ENCODE results near the gene MMP12. TPM values are rescaled to one million over a fixed set of nuclear protein-coding genes. Genes with fewer than 3 reads are reported as not detected.

Gene MMP12
- total RNA-seq, 6 experiments from 2014 or later, result 1.5 TPM; not detected in 5

DNA sequence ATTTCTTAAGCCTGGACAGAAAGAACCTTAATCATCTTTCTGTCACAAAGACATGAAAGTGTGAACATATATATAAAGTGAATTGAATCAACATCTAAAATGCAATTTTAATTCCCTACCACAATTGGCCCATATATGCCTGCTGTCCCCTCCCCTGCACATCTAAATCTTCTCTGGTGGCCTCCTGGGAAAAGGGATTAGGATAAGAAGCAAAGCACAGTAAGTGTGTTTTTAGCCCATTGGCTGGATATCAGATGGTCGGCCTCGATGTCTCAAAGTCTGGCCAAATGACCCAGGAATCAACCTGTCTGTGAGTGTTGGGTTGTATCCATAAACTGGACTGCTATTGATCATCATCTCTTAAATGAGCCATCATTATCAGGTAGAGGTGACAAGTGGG is 37.1 kb downstream of the MMP12 start:
- ATAC-seq (no peak), DNase-seq (no peak)
- no peak for TF ChIP-seq POLR2A (IDR thresholded peaks at IDR 0.05)
- TF ChIP-seq, protein P1, sequence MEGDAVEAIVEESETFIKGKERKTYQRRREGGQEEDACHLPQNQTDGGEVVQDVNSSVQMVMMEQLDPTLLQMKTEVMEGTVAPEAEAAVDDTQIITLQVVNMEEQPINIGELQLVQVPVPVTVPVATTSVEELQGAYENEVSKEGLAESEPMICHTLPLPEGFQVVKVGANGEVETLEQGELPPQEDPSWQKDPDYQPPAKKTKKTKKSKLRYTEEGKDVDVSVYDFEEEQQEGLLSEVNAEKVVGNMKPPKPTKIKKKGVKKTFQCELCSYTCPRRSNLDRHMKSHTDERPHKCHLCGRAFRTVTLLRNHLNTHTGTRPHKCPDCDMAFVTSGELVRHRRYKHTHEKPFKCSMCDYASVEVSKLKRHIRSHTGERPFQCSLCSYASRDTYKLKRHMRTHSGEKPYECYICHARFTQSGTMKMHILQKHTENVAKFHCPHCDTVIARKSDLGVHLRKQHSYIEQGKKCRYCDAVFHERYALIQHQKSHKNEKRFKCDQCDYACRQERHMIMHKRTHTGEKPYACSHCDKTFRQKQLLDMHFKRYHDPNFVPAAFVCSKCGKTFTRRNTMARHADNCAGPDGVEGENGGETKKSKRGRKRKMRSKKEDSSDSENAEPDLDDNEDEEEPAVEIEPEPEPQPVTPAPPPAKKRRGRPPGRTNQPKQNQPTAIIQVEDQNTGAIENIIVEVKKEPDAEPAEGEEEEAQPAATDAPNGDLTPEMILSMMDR (IDR thresholded peaks at IDR 0.05), result no peak
- H3K27ac ChIP-seq, result no peak overlapping the region
- no peaks in the 10 kb centered on the region for H3K9me3 ChIP-seq
- no peaks in the 10 kb centered on the region for H3K4me1 ChIP-seq
- H3K27me3 ChIP-seq, result no peaks in the 10 kb centered on the region
- no peaks in the 10 kb centered on the region for H3K36me3 ChIP-seq
- no peak overlapping the region for H3K4me3 ChIP-seq
- intact Hi-C loops (cut with DNase I), result no loop called here
- WGBS (ENCODE audit: insufficient coverage, low coverage, low lambda C conversion rate, missing lambda C conversion rate), result 41% methylated on average over 2 of the region's 2 CpGs

DNA sequence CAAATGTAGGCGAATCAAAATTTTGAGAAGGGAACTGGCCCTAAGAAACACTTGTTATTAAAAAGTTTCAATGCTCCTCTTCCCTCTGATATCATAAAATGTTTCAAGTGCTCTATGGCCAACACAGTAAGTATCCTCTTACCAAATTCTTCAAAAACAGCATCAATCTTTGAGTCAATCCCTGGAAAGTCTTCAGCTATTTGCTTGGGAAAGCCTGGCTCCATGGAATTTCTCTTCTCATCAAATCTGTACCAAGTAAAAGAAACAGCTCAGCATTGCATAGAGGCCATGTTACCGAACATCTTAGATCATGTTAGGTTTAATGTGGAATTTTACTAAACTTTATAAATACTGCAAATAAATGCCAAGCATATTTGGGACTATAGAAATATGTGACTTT is 37.6 kb downstream of the MMP12 start:
- WGBS (ENCODE audit: insufficient coverage, low coverage, low lambda C conversion rate, missing lambda C conversion rate), result 41% methylated on average over 2 of the region's 2 CpGs
- ATAC-seq (no peak), DNase-seq (no peak)
- Histone ChIP-seq H3K9me3 (no peaks in the 10 kb centered on the region), H3K4me3 (no peak overlapping the region), H3K27ac (no peak overlapping the region), H3K36me3 (no peaks in the 10 kb centered on the region), H3K27me3 (no peaks in the 10 kb centered on the region), H3K4me1 (no peaks in the 10 kb centered on the region)
- TF ChIP-seq, protein P1 (IDR thresholded peaks at IDR 0.05), result no peak
- no peak for TF ChIP-seq POLR2A (IDR thresholded peaks at IDR 0.05)
- intact Hi-C loops (cut with DNase I), result no loop called here

GRCh38 chr11:102836290-102836875 is 38.4 kb downstream of the MMP12 start:
- H3K27ac ChIP-seq, result no peak overlapping the region
- no peaks in the 10 kb centered on the region for H3K9me3 ChIP-seq
- 28% methylated on average over 3 of the region's 3 CpGs for WGBS (ENCODE audit: insufficient coverage, low coverage, low lambda C conversion rate, missing lambda C conversion rate)
- no peak for DNase-seq
- TF ChIP-seq, protein P1 (IDR thresholded peaks at IDR 0.05), result no peak
- TF ChIP-seq POLR2A (IDR thresholded peaks at IDR 0.05), result no peak
- ATAC-seq, result no peak
- no peaks in the 10 kb centered on the region for H3K4me1 ChIP-seq
- H3K27me3 ChIP-seq, result no peaks in the 10 kb centered on the region
- no peak overlapping the region for H3K4me3 ChIP-seq
- H3K36me3 ChIP-seq, result no peaks in the 10 kb centered on the region
- intact Hi-C loops (cut with DNase I), result no loop called here

DNA sequence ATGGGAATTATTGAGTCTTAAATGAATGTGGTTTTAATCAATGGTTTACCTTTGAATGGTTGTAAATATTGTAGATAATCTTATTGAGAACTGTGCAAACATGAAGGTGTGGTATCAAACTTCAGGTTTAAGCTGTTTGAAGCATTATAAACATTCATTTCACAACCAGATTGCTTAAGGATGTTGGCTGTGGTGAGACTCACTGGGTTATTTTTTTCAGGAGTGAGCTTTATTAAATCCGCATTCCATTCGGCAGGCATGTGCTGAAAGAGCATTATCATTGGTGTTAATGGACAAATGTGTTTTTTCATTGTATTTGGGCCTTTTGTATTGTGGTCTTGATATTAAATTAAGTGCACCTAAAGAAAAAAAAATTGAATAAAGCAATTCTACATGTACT is 41.1 kb downstream of the MMP12 start:
- Histone ChIP-seq H3K4me3 (no peak overlapping the region), H3K27me3 (no peaks in the 10 kb centered on the region), H3K36me3 (no peaks in the 10 kb centered on the region), H3K4me1 (no peaks in the 10 kb centered on the region), H3K27ac (no peak overlapping the region), H3K9me3 (no peaks in the 10 kb centered on the region)
- ATAC-seq, result no peak
- 80% methylated on average over 2 of the region's 2 CpGs for WGBS (ENCODE audit: insufficient coverage, low coverage, low lambda C conversion rate, missing lambda C conversion rate)
- DNase-seq, result no peak
- no peak for TF ChIP-seq POLR2A (IDR thresholded peaks at IDR 0.05)
- TF ChIP-seq, protein P1 (IDR thresholded peaks at IDR 0.05), result no peak
- intact Hi-C loops (cut with DNase I), result no loop called here

DNA sequence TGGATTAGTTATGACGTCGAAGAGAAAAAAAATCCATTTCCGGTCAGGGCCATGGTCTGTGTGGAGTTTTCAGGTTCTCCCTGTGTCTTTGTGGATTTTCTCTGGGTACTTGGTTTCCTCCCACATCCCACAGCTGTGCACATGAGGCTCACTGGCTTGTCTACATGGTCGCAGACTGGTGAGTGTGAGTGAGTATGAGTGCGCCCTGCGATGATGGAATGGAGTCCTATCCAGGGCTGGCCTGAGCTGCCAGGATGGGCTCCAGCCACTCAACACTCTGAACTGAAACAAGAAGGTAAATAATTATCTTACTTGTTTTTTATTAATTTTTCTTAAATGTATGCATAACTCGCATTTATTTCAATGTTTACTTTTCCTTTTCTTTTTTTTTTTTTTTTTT is 42.2 kb downstream of the MMP12 start:
- DNase-seq (no peak), ATAC-seq (no peak)
- Histone ChIP-seq H3K4me1 (no peaks in the 10 kb centered on the region), H3K27ac (no peak overlapping the region), H3K36me3 (no peaks in the 10 kb centered on the region), H3K9me3 (no peaks in the 10 kb centered on the region), H3K4me3 (no peak overlapping the region), H3K27me3 (no peaks in the 10 kb centered on the region)
- WGBS (ENCODE audit: insufficient coverage, low coverage, low lambda C conversion rate, missing lambda C conversion rate), result 72% methylated on average over 4 of the region's 7 CpGs
- TF ChIP-seq, protein P1 (IDR thresholded peaks at IDR 0.05), result no peak
- TF ChIP-seq POLR2A (IDR thresholded peaks at IDR 0.05), result no peak
- intact Hi-C loops (cut with DNase I), result no loop called here

All from right lobe of liver (tissue), 6 donors.